ENCODE measurements around the gene JADE3. TPM values are rescaled to one million over a fixed set of nuclear protein-coding genes. Genes with fewer than 3 reads are reported as not detected.

Gene JADE3
- total and polyA plus RNA-seq, 2 donors: 3.8 to 4.4 TPM

Other genes with a start within 250 kb of the JADE3 start
- gene SLC9A7, start 153.3 kb upstream of the JADE3 start, total RNA-seq: 10.3 TPM
- gene SLC9A7, start 153.3 kb upstream of the JADE3 start, polyA plus RNA-seq: 3.5 TPM
- 7.9 TPM for gene RP2, start 75.4 kb upstream of the JADE3 start, total RNA-seq
- gene RP2, start 75.4 kb upstream of the JADE3 start, polyA plus RNA-seq: 8.5 TPM
- 0.28 TPM for gene RGN, start 166.0 kb downstream of the JADE3 start, total RNA-seq
- gene RGN, start 166.0 kb downstream of the JADE3 start, polyA plus RNA-seq: 2.3 TPM
- 109 TPM for gene NDUFB11, start 232.3 kb downstream of the JADE3 start, total RNA-seq
- 59.2 TPM for gene NDUFB11, start 232.3 kb downstream of the JADE3 start, polyA plus RNA-seq
- 31.2 TPM for gene RBM10, start 232.8 kb downstream of the JADE3 start, total RNA-seq
- 31.9 TPM for gene RBM10, start 232.8 kb downstream of the JADE3 start, polyA plus RNA-seq

Data from thymus (tissue), 2 donors.